SU-DHL-6 (cell line): ENCODE data around the gene RAP1B.

Experiments used
- H2AFZ ChIP-seq: fragments of 200-600 bp; sonication (generic); 2 replicates; pipeline ENCODE4 v1.6.1; 2014; ENCODE audit warnings: low read depth, mild to moderate bottlenecking, moderate library complexity, mixed read lengths, antibody characterized with exemption, low read length; ENCODE audit not compliant: severe bottlenecking
- H3F3A ChIP-seq: fragments of 200-600 bp; shearing (Covaris generic); 2 replicates; pipeline ENCODE4 v1.6.0; 2016; ENCODE audit warnings: antibody characterized with exemption, mild to moderate bottlenecking; ENCODE audit not compliant: insufficient read depth
- H3K27ac ChIP-seq: fragments of 200-600 bp; sonication (generic); 2 replicates; pipeline ENCODE4 v1.5.1; 2016; ENCODE audit warnings: low read depth, mild to moderate bottlenecking, low read length, moderate library complexity, mixed read lengths
- H3K27me3 ChIP-seq: fragments of 200-600 bp; sonication (generic), shearing (Covaris generic); 2 replicates; pipeline ENCODE4 v1.6.0; 2014; ENCODE audit warnings: mild to moderate bottlenecking, low read length
- H3K36me3 ChIP-seq: fragments of 200-600 bp; sonication (generic); 2 replicates; pipeline ENCODE4 v1.6.1; 2014; ENCODE audit warnings: mild to moderate bottlenecking, low read length, mixed read lengths
- H3K4me2 ChIP-seq: fragments of 300-600, 200-600 bp; shearing (Covaris generic), sonication (generic); 2 replicates; pipeline ENCODE4 v1.6.0; 2014; ENCODE audit warnings: low read length, low read depth, mild to moderate bottlenecking; ENCODE audit not compliant: poor library complexity, severe bottlenecking
- H3K4me3 ChIP-seq: fragments of 200-600 bp; sonication (generic); 2 replicates; pipeline ENCODE4 v1.5.1; 2014; ENCODE audit warnings: antibody characterized with exemption, low read length, mild to moderate bottlenecking, mixed read lengths; ENCODE audit not compliant: insufficient read depth, poor library complexity, severe bottlenecking
- H3K79me2 ChIP-seq: fragments of 200-600 bp; sonication (generic); 2 replicates; pipeline ENCODE4 v1.6.1; 2014; ENCODE audit warnings: mild to moderate bottlenecking, low read length, moderate library complexity; ENCODE audit not compliant: insufficient read depth
- H3K9ac ChIP-seq: fragments of 200-600 bp; sonication (generic); 2 replicates; pipeline ENCODE4 v1.7.0; 2014; ENCODE audit warnings: mild to moderate bottlenecking, low read length
- H3K9me2 ChIP-seq: fragments of 200-600 bp; sonication (generic); replicated peaks from 2 replicates; pipeline ENCODE4 v1.6.1; 2014; ENCODE audit warnings: low read length; ENCODE audit not compliant: insufficient read depth
- H3K9me3 ChIP-seq: fragments of 200-600 bp; sonication (generic); 2 replicates; pipeline ENCODE4 v1.6.1; 2014; ENCODE audit warnings: low read length, mixed read lengths; ENCODE audit not compliant: insufficient read depth
- H4K20me1 ChIP-seq: fragments of 200-600 bp; sonication (generic); 2 replicates; pipeline ENCODE4 v1.6.1; 2014; ENCODE audit warnings: low read depth, mild to moderate bottlenecking, antibody characterized with exemption, low read length, moderate library complexity, mixed read lengths
- CTCF ChIP-seq: fragments of 200-600 bp; sonication (generic); IDR thresholded peaks from one replicate; pipeline ENCODE4 v1.5.1; 2017; ENCODE audit warnings: antibody characterized with exemption, mild to moderate bottlenecking, low read length, moderate library complexity; ENCODE audit not compliant: insufficient read depth, poor library complexity, severe bottlenecking
- EZH2phosphoT487 ChIP-seq: fragments of 200-600 bp; sonication (generic), shearing (Covaris generic); conservative IDR thresholded peaks from 2 replicates; pipeline ENCODE4 v1.6.1; 2018; ENCODE audit warnings: mild to moderate bottlenecking, antibody characterized with exemption, low read length, moderate library complexity, mixed read lengths

RAP1B gene

GRCh38 chr12:68638721-68639395 lies 28.2 kb downstream of the RAP1B start:
- Histone ChIP-seq H3F3A (peaks cover 65% of the 10 kb centered on the region), H3K27me3 (no peaks in the 10 kb centered on the region), H3K36me3 (no peaks in the 10 kb centered on the region; the same call in none of the 2 replicates), H3K9me3 (no peaks in the 10 kb centered on the region), H3K4me3 (no peak overlapping the region), H3K9me2 (no peaks in the 10 kb centered on the region), H3K79me2 (peaks cover 99% of the 10 kb centered on the region), H3K4me2 (peak overlapping the region; percentile 86), H3K9ac (no peak overlapping the region), H2AFZ (no peak overlapping the region), H4K20me1 (peaks cover 16% of the 10 kb centered on the region; the same call in 1 of the 2 replicates), H3K27ac (peak overlapping the region; percentile 87)
- TF ChIP-seq EZH2phosphoT487 (no peak), CTCF (no peak)

DNA sequence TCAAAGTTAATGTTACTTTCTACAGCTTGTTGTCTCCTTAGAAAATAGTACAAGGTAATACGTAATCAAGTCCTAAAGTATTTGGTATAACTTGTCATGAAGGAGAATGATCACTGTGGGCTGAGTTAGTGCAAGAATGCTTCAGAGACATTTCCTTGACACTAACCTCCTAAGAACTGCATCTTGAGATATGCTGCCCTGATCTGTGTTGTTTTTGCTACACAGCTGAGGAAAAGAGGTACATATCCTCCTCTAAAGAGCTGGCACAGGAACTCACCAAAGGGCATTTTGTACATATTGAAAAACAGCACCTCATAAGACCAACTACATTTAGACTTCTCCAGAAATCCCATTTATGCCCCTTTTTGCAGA lies 28.7 kb downstream of the RAP1B start:
- H3K9me2 ChIP-seq, result no peaks in the 10 kb centered on the region
- peak overlapping the region; percentile 86 for H3K4me2 ChIP-seq
- no peak for TF ChIP-seq EZH2phosphoT487
- no peak for TF ChIP-seq CTCF
- no peak overlapping the region for H2AFZ ChIP-seq
- no peaks in the 10 kb centered on the region; the same call in none of the 2 replicates for H3K36me3 ChIP-seq
- H3K27ac ChIP-seq, result peak overlapping the region; percentile 87
- no peak overlapping the region for H3K9ac ChIP-seq
- no peaks in the 10 kb centered on the region for H3K9me3 ChIP-seq
- peaks cover 16% of the 10 kb centered on the region; the same call in 1 of the 2 replicates for H4K20me1 ChIP-seq
- H3F3A ChIP-seq, result peaks cover 62% of the 10 kb centered on the region
- peaks cover 99% of the 10 kb centered on the region for H3K79me2 ChIP-seq
- no peaks in the 10 kb centered on the region for H3K27me3 ChIP-seq
- H3K4me3 ChIP-seq, result no peak overlapping the region

DNA sequence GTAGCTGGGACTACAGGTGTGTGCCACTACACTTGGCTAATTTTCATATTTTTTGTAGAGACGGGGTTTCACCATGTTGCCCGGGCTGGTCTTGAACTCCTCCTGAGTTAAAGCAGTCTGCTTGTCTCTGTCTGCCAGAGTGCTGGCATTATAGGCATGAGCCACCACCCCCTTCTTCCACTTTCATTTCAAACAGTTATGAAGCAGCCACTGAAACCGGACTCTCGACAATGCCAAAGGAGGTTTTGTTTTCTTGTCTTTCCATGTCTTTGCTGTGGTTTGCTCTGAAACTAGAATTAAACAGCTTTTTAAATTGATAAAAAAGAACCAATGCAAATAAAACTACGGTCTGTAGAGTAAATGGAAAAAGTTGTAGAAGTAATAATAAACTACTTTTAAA lies 30.4 kb downstream of the RAP1B start:
- Histone ChIP-seq H3K9me2 (no peaks in the 10 kb centered on the region), H2AFZ (no peak overlapping the region), H3K36me3 (no peaks in the 10 kb centered on the region; the same call in none of the 2 replicates), H4K20me1 (peaks cover 10% of the 10 kb centered on the region; the same call in 1 of the 2 replicates), H3K27me3 (no peaks in the 10 kb centered on the region), H3K79me2 (peaks cover 99% of the 10 kb centered on the region), H3F3A (peaks cover 46% of the 10 kb centered on the region), H3K9ac (peak overlapping the region; percentile 20; the same call in 1 of the 2 replicates), H3K4me2 (peak overlapping the region; percentile 61), H3K27ac (peak overlapping the region; percentile 72), H3K9me3 (no peaks in the 10 kb centered on the region), H3K4me3 (peak overlapping the region; percentile 27)
- TF ChIP-seq CTCF (no peak), EZH2phosphoT487 (no peak)
